GM19455 (cell line): ENCODE measurements around the gene COL5A2.

Experiments used
- ATAC-seq: cut with Tn5 transposase; IDR thresholded peaks from one replicate; pipeline ENCODE4 v1.9.1; 2021; ENCODE audit not compliant: unreplicated experiment

The COL5A2 gene

GRCh38 chr2:189057316-189057715, 122.2 kb downstream of the COL5A2 start:
- no peak for ATAC-seq

DNA sequence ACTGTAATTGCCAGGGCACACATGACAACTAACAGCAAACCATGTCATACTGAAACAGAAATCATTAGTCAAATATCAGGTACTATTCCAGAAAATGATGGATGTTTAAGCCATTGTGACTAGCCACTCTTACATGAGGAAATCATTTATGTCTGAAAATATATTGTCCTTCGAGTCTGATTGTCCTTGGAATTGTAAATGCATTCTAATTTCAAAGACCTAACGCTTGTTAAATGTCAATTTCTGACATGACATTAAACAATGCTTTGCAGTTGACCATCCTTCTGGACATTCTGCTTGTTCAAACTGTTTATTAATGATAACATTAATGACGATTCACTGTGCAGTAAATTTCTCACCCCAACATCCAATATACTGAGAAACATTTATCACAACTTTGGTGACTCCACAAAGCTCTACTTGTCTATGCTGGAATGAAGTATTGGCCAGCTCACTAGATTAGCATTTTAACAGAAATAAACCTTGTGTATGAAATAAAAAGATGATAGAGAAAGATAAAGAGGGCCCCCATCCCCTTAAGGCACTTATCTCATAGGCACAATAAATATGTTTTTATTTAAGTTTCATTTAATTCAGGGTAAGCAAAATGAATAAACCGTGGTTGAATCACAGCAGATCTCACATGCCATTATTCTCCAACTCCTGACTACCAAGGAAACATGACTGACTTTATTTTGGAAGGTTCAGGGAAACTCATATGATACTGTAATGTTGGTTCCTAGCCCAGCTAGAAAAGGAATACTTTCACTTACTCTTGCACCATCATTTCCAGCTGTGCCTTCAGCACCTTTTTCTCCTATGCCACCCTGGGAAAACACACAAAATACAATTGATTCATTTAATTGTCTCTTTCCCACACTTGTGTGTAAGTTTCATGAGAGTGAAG, 123.1 kb downstream of the COL5A2 start:
- ATAC-seq: no peak

DNA sequence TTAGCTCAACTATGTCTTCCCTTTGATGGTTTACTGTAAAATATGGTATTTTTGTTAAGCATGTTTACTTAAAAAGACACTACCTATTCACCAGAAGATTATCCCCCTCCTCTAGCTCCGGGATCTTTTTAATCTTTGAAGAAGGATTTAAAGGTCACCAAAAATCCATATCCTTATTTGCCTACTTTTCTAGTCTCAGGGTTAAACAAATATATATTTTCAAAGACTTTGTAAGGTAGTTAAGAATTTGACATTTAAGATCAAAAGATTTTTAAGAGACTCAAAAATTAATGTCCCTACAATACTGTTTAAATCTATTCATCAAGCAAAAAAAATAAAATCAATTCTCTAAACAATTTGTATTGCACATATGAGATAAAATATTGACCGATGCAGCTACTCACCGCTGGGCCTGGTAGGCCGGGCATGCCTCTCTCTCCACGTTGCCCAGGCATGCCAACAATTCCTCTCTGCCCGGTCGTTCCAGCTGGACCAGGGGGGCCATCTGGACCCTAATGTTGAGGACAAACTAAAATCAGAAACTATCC, 129.3 kb downstream of the COL5A2 start:
- ATAC-seq: no peak

- no peak for ATAC-seq
Measured at GRCh38 chr2:189049709-189050164, 129.8 kb downstream of the COL5A2 start.

DNA sequence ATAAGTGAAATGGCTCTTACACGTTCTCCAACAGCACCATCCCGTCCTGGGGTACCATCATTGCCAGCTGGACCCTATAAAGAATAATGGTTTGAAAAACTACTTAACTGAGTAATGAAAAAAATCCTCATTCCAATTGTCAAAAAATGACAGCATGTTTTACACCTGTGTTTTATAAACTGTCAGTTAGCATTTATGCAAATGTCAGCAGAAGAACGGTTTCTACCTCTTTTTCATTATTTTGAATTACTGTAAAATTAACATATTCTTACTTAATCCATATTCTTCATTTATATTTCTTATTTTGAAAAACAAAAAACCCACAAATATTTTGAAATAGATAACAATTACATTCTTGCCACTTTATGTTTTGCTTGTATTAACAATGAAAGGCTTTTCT, 131.4 kb downstream of the COL5A2 start:
- no peak for ATAC-seq

GRCh38 chr2:189047171-189047888, 132.2 kb downstream of the COL5A2 start:
- ATAC-seq: no peak

- ATAC-seq: no peak
Measured at GRCh38 chr2:189046320-189046719, 133.2 kb downstream of the COL5A2 start.

- ATAC-seq: no peak
Measured at GRCh38 chr2:189045836-189046235, 133.7 kb downstream of the COL5A2 start.

GRCh38 chr2:189037518-189037917, 142.0 kb downstream of the COL5A2 start:
- no peak for ATAC-seq

DNA sequence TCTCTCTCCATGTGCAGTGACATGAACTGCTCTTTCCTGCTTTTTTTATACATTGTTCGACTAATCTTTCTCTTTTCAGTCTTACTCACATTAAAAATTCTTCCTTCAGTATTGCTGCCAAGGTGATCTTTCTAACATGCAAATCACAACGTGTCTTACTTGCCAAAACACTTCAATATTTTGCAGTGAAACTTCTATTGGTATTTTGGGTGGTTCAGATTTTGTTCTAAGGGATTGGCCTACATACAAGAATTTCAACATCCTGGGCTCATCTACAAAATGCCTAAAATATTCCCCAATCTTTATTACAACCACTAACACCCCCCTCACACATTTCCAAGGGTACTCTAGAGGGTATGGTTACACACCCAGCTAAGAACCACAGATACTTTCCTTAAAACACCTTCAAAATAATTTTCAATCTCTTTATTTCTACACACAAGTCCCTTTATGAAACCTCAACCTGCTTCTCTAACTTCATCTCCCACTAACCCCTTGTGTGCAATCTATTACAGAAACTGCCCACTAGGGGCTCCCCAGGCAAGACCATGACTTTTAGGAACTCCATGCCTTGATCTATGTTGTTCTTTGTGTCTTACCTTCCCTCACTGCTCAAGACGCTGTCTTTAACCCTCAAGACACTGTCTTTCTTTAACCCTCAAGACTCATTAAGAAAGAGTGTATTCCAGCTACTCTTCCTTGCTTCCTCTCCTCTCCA, 154.5 kb downstream of the COL5A2 start:
- peak; percentile 66 for ATAC-seq

GRCh38 chr2:189022492-189022891, 157.1 kb downstream of the COL5A2 start:
- no peak for ATAC-seq

DNA sequence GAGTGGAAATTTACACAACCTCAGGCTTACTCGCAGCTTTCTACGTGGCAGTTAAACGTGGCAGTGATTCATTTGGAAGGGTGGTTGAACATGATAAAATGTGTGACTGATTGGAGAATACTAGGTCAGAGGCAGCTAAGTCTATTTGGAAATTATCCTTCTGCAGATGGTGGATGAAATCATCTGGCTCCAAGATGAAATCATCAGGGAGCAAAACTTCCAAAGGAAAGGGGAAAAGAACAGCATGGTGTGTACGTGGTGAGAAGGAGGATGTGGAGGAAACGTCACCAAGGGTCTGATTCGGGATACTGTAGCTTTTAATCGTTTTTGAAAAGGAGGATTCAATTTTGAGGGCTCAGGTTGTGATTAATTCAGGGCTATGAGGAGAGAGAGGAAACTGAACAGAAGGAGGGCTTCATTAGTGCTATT, 157.5 kb downstream of the COL5A2 start:
- ATAC-seq: no peak

DNA sequence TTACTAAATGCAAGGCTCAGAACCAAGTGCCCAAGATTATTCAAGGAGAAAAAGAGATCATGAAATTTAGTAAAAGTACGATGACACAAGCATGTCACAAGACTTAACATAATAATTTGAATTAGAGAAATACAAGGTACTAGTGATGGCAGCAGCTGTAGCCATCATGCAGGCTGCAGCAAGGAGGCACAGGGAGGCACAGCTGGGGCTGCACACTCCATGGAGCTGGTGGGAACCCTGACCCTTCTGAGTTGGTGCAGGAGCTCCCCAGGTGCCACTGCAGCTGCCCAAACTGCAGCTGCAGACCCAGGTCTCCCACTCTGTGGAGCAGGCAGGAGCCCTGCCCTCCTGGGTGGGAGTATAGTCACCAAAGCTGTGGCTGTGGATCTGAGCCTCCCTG, 159.4 kb downstream of the COL5A2 start:
- no peak for ATAC-seq

DNA sequence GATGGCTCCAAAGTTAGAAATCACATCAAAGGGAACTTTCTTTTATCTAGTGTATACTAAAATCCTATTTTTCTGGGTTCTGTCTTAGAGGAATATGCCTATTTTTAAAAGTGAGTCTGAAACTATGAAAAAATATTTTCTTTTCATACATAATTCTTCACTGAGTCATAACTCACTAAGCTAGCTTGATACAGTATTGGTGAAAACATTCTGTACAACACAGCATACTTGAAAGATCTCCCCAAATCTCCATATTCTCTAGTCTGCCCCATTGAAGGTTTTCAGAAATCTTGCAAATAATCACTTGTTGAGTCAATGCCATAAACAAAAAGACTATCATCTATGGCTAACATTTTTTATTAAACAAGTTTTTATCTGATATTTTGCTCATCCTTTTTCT, 160.9 kb downstream of the COL5A2 start:
- no peak for ATAC-seq

DNA sequence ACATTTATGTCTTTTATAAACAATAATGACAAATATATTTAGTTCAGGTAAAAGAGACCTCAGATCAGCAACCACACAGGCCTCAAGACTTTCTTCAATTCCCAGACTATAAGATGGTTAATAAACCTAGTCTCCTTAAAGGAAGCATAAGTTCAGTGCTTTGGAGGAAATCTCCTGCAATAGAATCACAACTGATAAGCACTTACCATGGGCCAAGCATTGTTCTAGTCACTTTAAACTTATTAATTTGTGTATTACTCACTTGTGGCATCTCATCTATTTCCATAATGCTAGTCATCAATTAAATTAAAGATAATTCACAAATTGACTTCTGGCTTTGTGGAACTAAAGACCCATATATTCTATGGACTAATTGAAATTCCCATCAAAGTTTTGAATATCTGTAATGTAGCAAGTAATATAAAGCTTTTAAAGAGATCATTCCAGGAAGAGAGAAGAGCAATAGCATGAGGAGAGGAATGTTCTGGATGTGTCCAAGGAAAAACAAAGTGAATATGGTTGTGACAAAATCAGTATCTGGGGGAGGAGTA, 163.2 kb downstream of the COL5A2 start:
- no peak for ATAC-seq

GRCh38 chr2:189015359-189015758, 164.2 kb downstream of the COL5A2 start:
- no peak for ATAC-seq

DNA sequence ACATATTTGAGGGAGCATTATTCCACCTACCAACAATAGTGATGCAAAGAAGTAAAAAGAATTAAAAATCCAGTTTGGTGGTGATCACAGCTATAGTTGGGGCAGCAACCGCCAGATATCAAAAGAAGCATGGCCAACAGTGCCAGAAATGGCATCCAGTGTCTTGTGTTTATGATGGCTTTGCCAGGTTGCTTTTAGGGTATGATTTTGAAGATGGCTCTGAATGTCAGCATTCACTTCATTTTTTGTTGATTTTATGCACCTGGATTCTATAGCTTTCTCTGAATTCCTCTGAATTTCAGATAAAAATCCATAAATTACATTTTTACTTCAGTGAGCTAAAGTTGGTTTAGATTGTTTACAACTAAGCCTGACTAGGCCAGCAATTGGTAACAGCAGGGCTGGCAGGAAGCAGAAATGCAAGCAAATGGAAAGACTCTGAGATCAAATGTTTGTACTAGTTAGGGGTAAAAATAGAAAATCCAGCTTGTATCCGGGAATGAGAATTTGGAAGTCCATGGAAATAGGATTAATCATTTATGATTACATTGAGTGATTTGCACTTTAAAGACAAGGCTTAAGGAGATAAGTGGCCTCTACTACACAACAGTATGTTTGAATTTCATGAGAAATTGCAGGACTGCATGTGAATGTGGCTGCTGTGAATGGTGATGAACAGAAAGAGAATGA, 165.0 kb downstream of the COL5A2 start:
- ATAC-seq: no peak

- ATAC-seq: no peak
Measured at GRCh38 chr2:189013671-189014448, 165.7 kb downstream of the COL5A2 start.

DNA sequence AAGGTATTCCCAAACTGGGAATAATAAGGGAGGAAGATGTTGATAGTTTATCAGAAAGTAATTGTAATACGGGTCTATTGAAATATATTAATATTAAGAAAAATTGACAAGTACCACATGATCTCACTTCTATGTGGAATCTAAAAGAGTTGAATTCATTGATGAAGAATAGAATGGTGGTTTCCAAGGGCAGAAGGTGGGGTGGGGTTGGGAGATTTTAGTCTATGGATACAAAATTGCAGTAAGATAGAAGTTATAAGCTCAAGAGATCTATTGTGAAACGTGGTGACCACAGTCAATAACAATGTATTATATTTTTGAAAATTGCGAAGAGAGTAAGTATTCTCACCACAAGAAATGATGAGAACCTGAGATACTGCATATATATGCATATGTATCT, 166.5 kb downstream of the COL5A2 start:
- ATAC-seq: no peak

DNA sequence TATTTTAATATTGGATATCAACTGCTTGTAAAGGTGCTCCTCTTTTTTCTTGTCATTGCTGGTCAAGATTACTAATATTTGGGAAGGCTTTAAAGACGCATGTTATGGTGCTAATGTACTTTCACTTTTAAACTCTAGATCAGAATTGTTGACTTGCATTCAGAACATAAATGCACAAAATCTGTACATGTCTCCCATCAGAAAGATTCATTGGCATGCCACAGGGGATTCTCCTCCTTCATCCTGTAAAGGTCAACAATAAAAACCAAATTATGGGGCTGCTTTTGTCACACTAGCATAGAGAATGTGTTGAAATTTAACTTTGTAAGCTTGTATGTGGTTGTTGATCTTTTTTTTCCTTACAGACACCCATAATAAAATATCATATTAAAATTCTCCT, 167.2 kb downstream of the COL5A2 start:
- ATAC-seq: no peak
